Measurements from ENCODE around the gene MYBPH. TPM values are rescaled to one million over a fixed set of nuclear protein-coding genes. Genes with fewer than 3 reads are reported as not detected.

MYBPH gene
- total and polyA plus RNA-seq, 2 of the 13 experiments (the other 11 are each of a cell fraction or from before 2014, with no cell fraction given): not detected

- Histone ChIP-seq H3K4me1 (ENCODE audit: insufficient read depth, low read length) (no peaks in the 10 kb centered on the region), H3K36me3 (replicated peaks in 1 of 2; ENCODE audit: control insufficient read depth in 1 of 2, insufficient read depth in 2 of 2, low read length in 2 of 2) (no peaks in the 10 kb centered on the region), H4K20me1 (ENCODE audit: insufficient read depth, low read length) (no peaks in the 10 kb centered on the region), H3K4me2 (ENCODE audit: low read depth, low read length) (no peak overlapping the region), H3K27ac (ENCODE audit: extremely low read length, insufficient read depth, low read length) (no peak overlapping the region), H3K4me3 (replicated peaks in 1 of 3; ENCODE audit: insufficient read depth in 1 of 3, low read depth in 2 of 3, low read length in 3 of 3) (no peak overlapping the region), H3K79me2 (ENCODE audit: insufficient read depth, low read length) (no peaks in the 10 kb centered on the region), H3K9me3 (ENCODE audit: low read length) (no peaks in the 10 kb centered on the region), H3K27me3 (ENCODE audit: control insufficient read depth in 1 of 2, insufficient read depth in 2 of 2, low read length in 2 of 2) (peaks cover 0 to 1% of the 10 kb centered on the region in 2 experiments; a peak in 2 of 5 replicates), H3K9ac (ENCODE audit: insufficient read depth, low read depth, low read length) (no peak overlapping the region), H2AFZ (ENCODE audit: low read length) (no peak overlapping the region)
- in situ Hi-C loops (cut with HindIII; ENCODE audit: extremely low pct_ligation_motif_present, low pct_unique_long_range_greater_than_20kb): no loop called here
- ATAC-seq: no peak
- ChIA-PET CTCF (ENCODE audit: low intra/inter-chr PET ratio, low total read pairs) (no interaction called here), POLR2A (no interaction called here)
- intact Hi-C loops (cut with micrococcal nuclease; ENCODE audit: unreplicated experiment): no loop called here
- TF ChIP-seq CBFB (CRISPR knock-in tag; IDR thresholded peaks at IDR 0.05) (no peak), ZNF121 (CRISPR knock-in tag; IDR thresholded peaks at IDR 0.05) (no peak), FOSL2 (CRISPR knock-in tag; IDR thresholded peaks at IDR 0.05) (no peak)
- FAIRE-seq: no peak
- DNase-seq (ENCODE audit: low spot score): no peak
- BruUV-seq (replicated peaks): no TSS peak
- WGBS (ENCODE audit: low lambda C conversion rate): 30% methylated on average over 4 of the region's 4 CpGs
Observed at GRCh38 chr1:203137324-203137723, 38.3 kb downstream of the MYBPH start.

- no peak overlapping the region for H3K4me3 ChIP-seq (replicated peaks in 1 of 3; ENCODE audit: insufficient read depth in 1 of 3, low read depth in 2 of 3, low read length in 3 of 3)
- peaks cover 0 to 1% of the 10 kb centered on the region in 2 experiments; a peak in 2 of 5 replicates for H3K27me3 ChIP-seq (ENCODE audit: control insufficient read depth in 1 of 2, insufficient read depth in 2 of 2, low read length in 2 of 2)
- in situ Hi-C loops (cut with HindIII; ENCODE audit: extremely low pct_ligation_motif_present, low pct_unique_long_range_greater_than_20kb) (no loop called here), intact Hi-C loops (cut with micrococcal nuclease; ENCODE audit: unreplicated experiment) (no loop called here)
- POLR2A ChIA-PET: no interaction called here
- H3K4me2 ChIP-seq (ENCODE audit: low read depth, low read length): no peak overlapping the region
- WGBS (ENCODE audit: low lambda C conversion rate): 47% methylated on average over 1 of the region's 1 CpG
- CTCF ChIA-PET (ENCODE audit: low intra/inter-chr PET ratio, low total read pairs): no interaction called here
- H3K4me1 ChIP-seq (ENCODE audit: insufficient read depth, low read length): no peaks in the 10 kb centered on the region
- H3K9ac ChIP-seq (ENCODE audit: insufficient read depth, low read depth, low read length): no peak overlapping the region
- no peaks in the 10 kb centered on the region for H3K79me2 ChIP-seq (ENCODE audit: insufficient read depth, low read length)
- H3K36me3 ChIP-seq (replicated peaks in 1 of 2; ENCODE audit: control insufficient read depth in 1 of 2, insufficient read depth in 2 of 2, low read length in 2 of 2): no peaks in the 10 kb centered on the region
- no peaks in the 10 kb centered on the region for H4K20me1 ChIP-seq (ENCODE audit: insufficient read depth, low read length)
- no peak overlapping the region for H3K27ac ChIP-seq (ENCODE audit: extremely low read length, insufficient read depth, low read length)
- DNase-seq (ENCODE audit: low spot score): no peak
- no TSS peak for BruUV-seq (replicated peaks)
- peak; percentile 75 for ATAC-seq
- H3K9me3 ChIP-seq (ENCODE audit: low read length): no peaks in the 10 kb centered on the region
- H2AFZ ChIP-seq (ENCODE audit: low read length): no peak overlapping the region
- FAIRE-seq: no peak
- TF ChIP-seq RFXAP (CRISPR knock-in tag; IDR thresholded peaks at IDR 0.05; ENCODE audit: borderline replicate concordance): no peak
- no peak for TF ChIP-seq ZNF550 (CRISPR knock-in tag; IDR thresholded peaks at IDR 0.05; ENCODE audit: borderline replicate concordance)
- TF ChIP-seq ZNF790 (CRISPR knock-in tag; IDR thresholded peaks at IDR 0.05; ENCODE audit: borderline replicate concordance): no peak
- TF ChIP-seq ZNF143 (CRISPR knock-in tag; IDR thresholded peaks at IDR 0.05): no peak
- TF ChIP-seq PAXIP1 (CRISPR knock-in tag; conservative IDR thresholded peaks at IDR 0.05): no peak
- TF ChIP-seq PRPF4 (IDR thresholded peaks at IDR 0.05; ENCODE audit: low read depth, low read length, poor library complexity, severe bottlenecking): no peak
- no peak for TF ChIP-seq SNAI1 (CRISPR knock-in tag; IDR thresholded peaks at IDR 0.05; ENCODE audit: borderline replicate concordance)
Observed at GRCh38 chr1:203136409-203137042, 39.1 kb downstream of the MYBPH start.

All from HepG2 (cell line).